GM19452 (cell line): Measurements from ENCODE around the gene WNT7B.

ENCODE experiments used
- ATAC-seq: cut with Tn5 transposase; IDR thresholded peaks from one replicate; pipeline ENCODE4 v1.9.1; 2021; ENCODE audit not compliant: unreplicated experiment

WNT7B gene

GRCh38 chr22:45997077-45997776, 20.3 kb upstream of the WNT7B start:
- no peak for ATAC-seq

- no peak for ATAC-seq
Observed at GRCh38 chr22:45996241-45997076, 19.5 kb upstream of the WNT7B start.

GRCh38 chr22:45995405-45996101, 18.6 kb upstream of the WNT7B start:
- ATAC-seq = no peak

- ATAC-seq = no peak
Observed at GRCh38 chr22:45994491-45995404, 17.8 kb upstream of the WNT7B start.

GRCh38 chr22:45993841-45994240, 16.9 kb upstream of the WNT7B start:
- no peak for ATAC-seq

GRCh38 chr22:45993143-45993692, 16.3 kb upstream of the WNT7B start:
- no peak for ATAC-seq

- no peak for ATAC-seq
Observed at GRCh38 chr22:45992737-45993136, 15.8 kb upstream of the WNT7B start.

- no peak for ATAC-seq
Observed at GRCh38 chr22:45991098-45991497, 14.1 kb upstream of the WNT7B start.

- no peak for ATAC-seq
Observed at GRCh38 chr22:45987136-45987861, 10.3 kb upstream of the WNT7B start.

- no peak for ATAC-seq
Observed at GRCh38 chr22:45984316-45984916, 7.5 kb upstream of the WNT7B start.

- ATAC-seq = no peak
Observed at GRCh38 chr22:45983797-45984196, 6.8 kb upstream of the WNT7B start.

GRCh38 chr22:45980761-45981160, 3.8 kb upstream of the WNT7B start:
- ATAC-seq = no peak

- ATAC-seq = no peak
Observed at GRCh38 chr22:45980268-45980570, 3.3 kb upstream of the WNT7B start.

GRCh38 chr22:45978275-45978713, 1.3 kb upstream of the WNT7B start:
- no peak for ATAC-seq

- no peak for ATAC-seq
Observed at GRCh38 chr22:45977551-45978274, 751 bp upstream of the WNT7B start.

GRCh38 chr22:45976254-45977002, 534 bp downstream of the WNT7B start:
- ATAC-seq = no peak

GRCh38 chr22:45975164-45976161, 1.5 kb downstream of the WNT7B start:
- ATAC-seq = no peak
